Stimulated activated memory B cell treated with anti-CD40 and anti-IgM and Interleukin-4, amounts not matched to agents 10 μg/mL and 1 μg/mL and 100 μg/mL, for 72 hours (primary cell): ENCODE data around the gene LRRK1.
A peak's percentile ranks its signal among the peaks of the same experiment; 100 is the strongest.

Experiments
- ATAC-seq: fragments of 150-1000 bp; cut with Tn5 transposase; 2 replicates; pipeline ENCODE4 v1.10.0; 2021
- H3K27ac Mint-ChIP-seq: one replicate; pipeline ENCODE4 v1.8.0; 2022; ENCODE audit warnings: mild to moderate bottlenecking, mixed read lengths
- H3K27me3 Mint-ChIP-seq: one replicate; pipeline ENCODE4 v1.8.0; 2022; ENCODE audit warnings: mixed read lengths
- H3K36me3 Mint-ChIP-seq: one replicate; pipeline ENCODE4 v1.8.0; 2022; ENCODE audit warnings: mixed read lengths
- H3K4me1 Mint-ChIP-seq: one replicate; pipeline ENCODE4 v1.8.0; 2022; ENCODE audit warnings: mixed read lengths
- H3K4me3 Mint-ChIP-seq: one replicate; pipeline ENCODE4 v1.8.0; 2022; ENCODE audit warnings: mild to moderate bottlenecking, moderate library complexity, mixed read lengths
- H3K9me3 Mint-ChIP-seq: one replicate; pipeline ENCODE4 v1.8.0; 2022; ENCODE audit warnings: mixed read lengths

Gene LRRK1

DNA sequence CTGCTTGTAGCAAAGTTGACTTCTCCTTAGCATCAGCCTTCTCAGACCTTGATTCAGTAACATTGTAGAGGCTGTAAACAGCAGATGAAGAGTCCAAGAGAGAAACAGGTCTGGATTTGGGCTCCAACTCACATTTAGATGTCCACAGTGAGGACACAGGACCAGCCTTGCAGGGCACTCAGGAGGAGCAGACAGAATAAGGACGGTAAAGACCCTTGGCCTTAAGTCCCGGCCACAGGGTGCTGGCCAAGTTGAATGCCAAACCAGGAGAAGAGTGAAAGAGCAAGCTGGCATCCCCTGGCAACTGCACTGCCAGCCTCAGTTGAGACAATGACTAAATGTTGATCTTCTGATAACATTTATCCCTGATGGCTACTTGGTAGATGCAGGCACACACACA, 136.3 kb downstream of the LRRK1 start:
- Mint-ChIP-seq H3K4me3 (no peak overlapping the region), H3K27me3 (no peaks in the 10 kb centered on the region), H3K4me1 (peaks cover 4% of the 10 kb centered on the region), H3K9me3 (no peaks in the 10 kb centered on the region), H3K36me3 (peaks cover 88% of the 10 kb centered on the region), H3K27ac (no peak overlapping the region)
- no peak for ATAC-seq

DNA sequence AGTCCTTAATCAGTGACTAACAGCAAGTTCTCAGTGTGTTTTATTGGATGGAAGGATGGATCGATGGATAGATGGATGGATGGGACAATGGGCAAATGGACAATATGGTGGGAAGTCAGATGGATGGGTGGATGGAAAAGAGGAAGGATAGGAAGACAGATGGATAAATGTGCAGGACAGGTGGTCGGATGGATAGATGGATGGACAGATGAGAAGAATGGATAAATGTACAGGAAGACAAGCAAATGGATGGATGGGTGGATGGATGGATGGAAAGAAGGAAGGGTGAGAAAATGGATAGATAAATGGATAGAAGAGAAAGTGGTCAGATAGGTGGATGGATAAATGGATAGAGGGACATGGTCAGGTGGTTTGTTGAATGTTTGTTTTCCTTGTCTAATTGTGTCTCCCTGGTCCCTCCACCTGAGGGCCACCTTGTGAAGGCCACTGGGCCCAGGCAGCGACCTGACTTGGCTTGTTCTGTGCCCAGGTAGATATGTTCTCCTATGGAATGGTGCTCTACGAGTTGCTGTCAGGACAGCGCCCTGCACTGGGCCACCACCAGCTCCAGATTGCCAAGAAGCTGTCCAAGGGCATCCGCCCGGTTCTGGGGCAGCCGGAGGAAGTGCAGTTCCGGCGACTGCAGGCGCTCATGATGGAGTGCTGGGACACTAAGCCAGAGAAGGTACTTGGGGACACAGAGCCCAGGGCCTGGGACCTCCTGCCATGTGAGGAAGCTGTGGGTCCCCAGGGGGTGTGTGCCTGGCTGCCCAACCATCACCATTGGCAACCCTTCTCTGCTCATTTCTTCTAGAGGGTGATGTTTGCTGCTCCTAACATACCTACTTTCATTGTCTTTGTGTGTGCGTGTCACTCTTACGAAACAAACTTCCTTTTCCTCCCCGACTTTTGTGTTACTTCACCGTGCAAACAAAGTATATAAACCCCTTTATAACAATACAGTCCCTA, 137.5 kb downstream of the LRRK1 start:
- Mint-ChIP-seq H3K9me3 (no peaks in the 10 kb centered on the region), H3K36me3 (peaks cover 87% of the 10 kb centered on the region), H3K27ac (no peak overlapping the region), H3K27me3 (no peaks in the 10 kb centered on the region), H3K4me3 (no peak overlapping the region), H3K4me1 (peaks cover 15% of the 10 kb centered on the region)
- no peak for ATAC-seq

DNA sequence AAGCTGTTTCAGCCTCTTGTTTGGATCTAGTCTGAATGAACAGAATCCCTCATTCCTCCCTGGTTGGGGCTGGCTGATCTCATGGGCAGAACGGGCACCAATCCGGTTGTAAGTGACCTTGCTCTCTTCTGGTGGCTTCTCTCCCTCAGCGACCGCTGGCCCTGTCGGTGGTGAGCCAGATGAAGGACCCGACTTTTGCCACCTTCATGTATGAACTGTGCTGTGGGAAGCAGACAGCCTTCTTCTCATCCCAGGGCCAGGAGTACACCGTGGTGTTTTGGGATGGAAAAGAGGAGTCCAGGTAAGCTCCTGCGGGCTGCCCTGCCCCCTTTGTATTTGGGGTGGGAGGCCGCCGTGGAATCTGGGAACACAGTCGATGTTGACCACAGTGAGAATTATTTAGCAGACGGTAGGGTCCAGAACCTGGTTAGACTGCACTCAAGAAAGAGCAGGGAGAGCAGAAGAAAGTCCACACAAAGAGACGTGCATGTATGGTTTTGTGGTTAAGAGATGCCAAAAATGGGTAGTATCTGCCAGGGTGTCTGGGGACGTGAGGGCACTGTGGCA, 138.8 kb downstream of the LRRK1 start:
- H3K9me3 Mint-ChIP-seq = no peaks in the 10 kb centered on the region
- no peaks in the 10 kb centered on the region for H3K27me3 Mint-ChIP-seq
- H3K4me3 Mint-ChIP-seq = no peak overlapping the region
- H3K36me3 Mint-ChIP-seq = peaks cover 91% of the 10 kb centered on the region
- H3K27ac Mint-ChIP-seq = no peak overlapping the region
- H3K4me1 Mint-ChIP-seq = peaks cover 27% of the 10 kb centered on the region
- ATAC-seq = no peak

DNA sequence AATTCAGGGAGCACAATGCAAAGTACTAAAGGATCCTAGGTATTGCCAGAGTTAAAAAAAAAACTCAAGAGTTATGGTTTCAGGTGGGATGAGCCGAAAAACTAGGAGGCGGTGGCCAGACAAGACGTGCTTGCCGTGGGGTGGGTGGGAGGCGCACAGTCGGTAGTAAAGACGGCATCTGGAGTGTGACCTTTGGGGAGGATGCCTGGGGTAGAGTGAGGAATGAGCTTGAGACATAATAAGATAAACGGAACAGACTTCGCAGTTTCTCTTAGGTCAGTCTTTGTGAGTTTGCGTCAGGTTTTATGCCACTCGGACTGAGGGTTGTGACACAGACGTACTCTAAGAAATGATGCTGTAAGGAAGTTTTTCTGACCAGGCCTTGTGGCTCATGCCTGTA, 139.6 kb downstream of the LRRK1 start:
- Mint-ChIP-seq H3K27me3 (no peaks in the 10 kb centered on the region), H3K36me3 (peaks cover 94% of the 10 kb centered on the region), H3K27ac (no peak overlapping the region), H3K9me3 (no peaks in the 10 kb centered on the region), H3K4me3 (no peak overlapping the region), H3K4me1 (peaks cover 35% of the 10 kb centered on the region)
- ATAC-seq = no peak

DNA sequence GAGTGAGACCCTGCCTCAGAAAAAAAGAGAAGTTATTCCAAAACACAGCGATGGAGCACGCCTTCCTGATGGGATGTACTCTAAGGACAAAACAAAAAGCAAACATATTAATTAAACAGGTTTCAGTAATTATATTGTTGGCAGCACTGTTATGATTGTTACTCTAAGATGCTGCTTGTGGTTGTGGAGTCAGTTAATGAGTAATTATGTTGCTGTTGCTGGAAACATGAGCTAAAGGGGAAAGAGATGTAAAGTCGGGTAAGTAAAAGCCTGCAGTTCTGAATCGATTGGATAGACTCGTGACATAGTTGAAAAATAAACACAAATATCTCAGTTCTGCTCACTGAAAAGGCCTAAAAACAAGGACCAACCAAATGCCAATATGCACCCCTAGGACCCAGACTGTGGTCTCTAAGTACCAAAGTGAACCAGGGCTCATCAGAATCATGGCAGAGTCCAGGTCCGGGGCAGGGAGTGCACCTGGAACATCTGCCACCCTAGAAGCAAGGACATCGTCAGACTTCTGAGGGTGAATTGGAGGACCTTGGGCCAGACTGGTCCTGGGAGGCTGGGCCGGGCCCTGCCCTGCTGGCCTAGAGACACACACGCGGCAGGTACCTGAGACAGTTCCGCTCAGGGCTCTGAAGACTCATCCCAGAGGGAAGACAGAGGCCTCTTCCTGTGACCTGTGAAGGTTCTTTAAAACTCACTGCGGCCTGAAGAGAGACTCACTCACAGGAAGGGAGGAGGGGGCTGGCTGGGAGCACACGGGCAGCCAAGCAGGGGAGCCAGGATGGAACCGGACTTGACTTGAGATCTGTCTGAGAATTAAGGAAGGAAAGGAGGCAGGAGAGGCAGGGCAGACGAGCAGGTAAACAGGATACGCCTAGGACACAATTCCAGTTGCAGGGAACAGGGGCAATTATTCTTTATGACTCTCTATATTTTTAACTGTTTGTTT, 140.5 kb downstream of the LRRK1 start:
- ATAC-seq = no peak
- Mint-ChIP-seq H3K27me3 (no peaks in the 10 kb centered on the region), H3K36me3 (peaks cover 93% of the 10 kb centered on the region), H3K4me1 (peaks cover 41% of the 10 kb centered on the region), H3K4me3 (no peak overlapping the region), H3K27ac (peak overlapping the region; percentile 52), H3K9me3 (no peaks in the 10 kb centered on the region)

DNA sequence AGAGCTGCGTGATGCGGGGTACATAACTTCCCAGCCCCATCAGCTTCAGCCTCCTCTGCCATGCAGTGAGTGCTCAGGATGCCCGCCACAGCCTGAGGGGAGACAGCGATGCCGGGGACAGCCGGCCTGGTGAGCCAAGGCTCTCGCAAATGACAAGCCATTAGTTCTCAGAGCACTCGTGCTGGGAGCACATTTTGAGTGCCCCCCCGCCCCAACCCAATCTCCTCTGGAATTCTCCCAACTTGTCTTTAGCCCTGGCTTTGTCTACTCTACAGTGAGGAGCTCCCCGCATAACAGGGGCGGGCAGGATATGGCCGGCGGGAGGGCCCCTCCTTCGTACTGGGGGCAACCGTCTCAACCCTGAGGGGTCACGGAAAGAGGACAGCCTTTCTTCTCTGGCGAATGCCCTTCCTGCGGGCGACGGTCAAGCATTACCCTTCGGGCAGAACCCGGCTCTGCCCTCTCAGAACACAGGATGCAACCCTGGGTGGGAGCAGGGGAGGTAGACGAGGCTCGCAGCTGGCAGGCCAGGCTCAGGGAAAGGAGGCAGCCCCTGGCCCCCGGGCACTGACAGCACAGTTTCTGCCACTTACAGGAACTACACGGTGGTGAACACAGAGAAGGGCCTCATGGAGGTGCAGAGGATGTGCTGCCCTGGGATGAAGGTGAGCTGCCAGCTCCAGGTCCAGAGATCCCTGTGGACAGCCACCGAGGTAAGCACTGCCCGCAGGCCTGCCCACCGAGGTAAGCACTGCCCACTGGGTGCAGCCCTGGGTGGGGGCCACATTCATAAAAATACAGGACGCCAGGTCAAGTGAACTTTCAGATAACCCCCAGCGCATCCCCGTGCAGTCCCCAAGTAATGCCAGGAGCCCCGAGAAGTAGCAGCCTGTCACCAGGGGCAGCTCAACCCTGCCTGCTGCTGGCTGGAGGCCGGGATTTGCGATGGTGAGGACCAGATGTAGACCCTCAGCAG, 141.7 kb downstream of the LRRK1 start:
- peaks cover 41% of the 10 kb centered on the region for H3K4me1 Mint-ChIP-seq

DNA sequence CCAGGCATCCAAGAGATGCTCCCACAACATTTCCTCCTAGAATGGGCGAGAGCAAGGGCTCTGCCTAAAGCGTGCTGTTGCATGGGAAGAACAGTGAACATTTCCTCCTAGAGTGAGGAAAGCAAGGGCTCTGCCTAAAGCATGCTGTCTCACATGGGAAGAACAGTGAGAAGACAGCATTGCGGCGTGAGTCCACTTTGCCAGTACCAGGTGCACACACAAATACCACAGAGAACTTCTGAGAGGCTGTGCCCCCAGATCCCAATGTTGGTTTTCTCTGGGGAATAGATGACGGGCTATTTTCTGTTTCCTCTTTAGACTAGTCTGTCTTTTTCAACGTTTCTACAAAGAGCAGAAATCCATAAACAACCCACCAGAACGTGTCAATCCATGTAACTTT, 142.9 kb downstream of the LRRK1 start:
- H3K27ac Mint-ChIP-seq = peak overlapping the region; percentile 87
- peaks cover 41% of the 10 kb centered on the region for H3K4me1 Mint-ChIP-seq
- H3K36me3 Mint-ChIP-seq = peaks cover 85% of the 10 kb centered on the region
- H3K27me3 Mint-ChIP-seq = no peaks in the 10 kb centered on the region
- peak overlapping the region; percentile 6 for H3K4me3 Mint-ChIP-seq
- no peaks in the 10 kb centered on the region for H3K9me3 Mint-ChIP-seq
- ATAC-seq = peak; percentile 61

More for the DNA sequence above, 141.7 kb downstream of the LRRK1 start:
- ATAC-seq = no peak
- Mint-ChIP-seq H3K27me3 (no peaks in the 10 kb centered on the region), H3K36me3 (peaks cover 84% of the 10 kb centered on the region), H3K9me3 (no peaks in the 10 kb centered on the region), H3K27ac (no peak overlapping the region), H3K4me3 (no peak overlapping the region)

DNA sequence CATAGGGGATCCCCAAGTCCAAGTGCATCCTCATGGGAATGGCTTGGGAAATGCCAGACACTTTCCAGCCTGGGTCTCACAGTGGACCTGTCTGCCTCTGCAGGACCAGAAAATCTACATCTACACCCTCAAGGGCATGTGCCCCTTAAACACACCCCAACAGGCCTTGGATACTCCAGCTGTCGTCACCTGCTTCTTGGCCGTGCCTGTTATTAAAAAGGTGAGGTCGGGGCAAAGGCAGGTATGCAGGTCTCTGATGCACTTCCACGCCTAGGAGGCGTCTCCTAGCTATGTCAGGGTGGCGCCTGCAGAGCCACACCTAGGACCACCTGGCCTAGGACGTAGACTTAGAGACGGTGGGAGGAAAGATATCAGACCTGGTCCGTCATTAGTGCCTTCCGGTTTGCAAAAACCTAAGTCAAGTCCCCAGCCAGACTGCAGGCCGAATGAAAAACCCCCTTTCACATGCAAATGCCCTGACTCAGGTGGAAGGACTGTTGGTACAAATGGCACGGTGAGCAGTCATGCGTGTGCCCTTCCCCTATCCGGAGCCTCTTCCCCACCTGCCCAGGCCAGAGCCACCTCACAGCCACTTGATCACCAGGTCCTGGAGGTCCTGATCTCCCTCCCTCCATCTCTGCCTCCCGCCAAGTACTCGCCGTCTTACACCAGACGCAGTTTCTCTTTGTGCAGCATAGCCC, 143.5 kb downstream of the LRRK1 start:
- peak overlapping the region; percentile 87 for H3K27ac Mint-ChIP-seq
- no peaks in the 10 kb centered on the region for H3K9me3 Mint-ChIP-seq
- H3K4me1 Mint-ChIP-seq = peaks cover 41% of the 10 kb centered on the region
- H3K27me3 Mint-ChIP-seq = no peaks in the 10 kb centered on the region
- H3K36me3 Mint-ChIP-seq = peaks cover 84% of the 10 kb centered on the region
- peak; percentile 92 for ATAC-seq
- H3K4me3 Mint-ChIP-seq = peak overlapping the region; percentile 6

DNA sequence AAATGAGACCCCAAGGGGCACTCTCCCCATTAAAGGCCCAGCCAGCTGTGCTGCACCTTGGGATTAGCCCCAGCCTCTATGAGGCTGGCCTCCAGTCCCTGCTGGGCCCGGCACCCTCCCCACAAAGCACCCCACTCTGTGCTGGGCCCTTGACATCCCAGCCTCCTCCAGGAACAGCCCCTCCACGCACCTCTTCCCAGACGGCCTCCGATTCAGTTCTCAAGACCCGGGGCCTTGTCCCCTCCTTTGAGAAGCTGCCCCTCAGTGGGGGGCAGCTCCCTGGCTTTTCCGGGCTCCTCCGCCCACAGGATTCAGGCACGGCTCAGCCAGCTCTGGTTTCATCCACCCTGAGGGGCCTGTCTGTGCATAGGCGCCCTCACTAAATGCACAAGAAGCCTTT, 144.1 kb downstream of the LRRK1 start:
- peaks cover 78% of the 10 kb centered on the region for H3K36me3 Mint-ChIP-seq
- no peaks in the 10 kb centered on the region for H3K27me3 Mint-ChIP-seq
- ATAC-seq = no peak
- H3K4me1 Mint-ChIP-seq = peaks cover 41% of the 10 kb centered on the region
- H3K9me3 Mint-ChIP-seq = no peaks in the 10 kb centered on the region
- H3K27ac Mint-ChIP-seq = peak overlapping the region; percentile 87
- H3K4me3 Mint-ChIP-seq = peak overlapping the region; percentile 6

DNA sequence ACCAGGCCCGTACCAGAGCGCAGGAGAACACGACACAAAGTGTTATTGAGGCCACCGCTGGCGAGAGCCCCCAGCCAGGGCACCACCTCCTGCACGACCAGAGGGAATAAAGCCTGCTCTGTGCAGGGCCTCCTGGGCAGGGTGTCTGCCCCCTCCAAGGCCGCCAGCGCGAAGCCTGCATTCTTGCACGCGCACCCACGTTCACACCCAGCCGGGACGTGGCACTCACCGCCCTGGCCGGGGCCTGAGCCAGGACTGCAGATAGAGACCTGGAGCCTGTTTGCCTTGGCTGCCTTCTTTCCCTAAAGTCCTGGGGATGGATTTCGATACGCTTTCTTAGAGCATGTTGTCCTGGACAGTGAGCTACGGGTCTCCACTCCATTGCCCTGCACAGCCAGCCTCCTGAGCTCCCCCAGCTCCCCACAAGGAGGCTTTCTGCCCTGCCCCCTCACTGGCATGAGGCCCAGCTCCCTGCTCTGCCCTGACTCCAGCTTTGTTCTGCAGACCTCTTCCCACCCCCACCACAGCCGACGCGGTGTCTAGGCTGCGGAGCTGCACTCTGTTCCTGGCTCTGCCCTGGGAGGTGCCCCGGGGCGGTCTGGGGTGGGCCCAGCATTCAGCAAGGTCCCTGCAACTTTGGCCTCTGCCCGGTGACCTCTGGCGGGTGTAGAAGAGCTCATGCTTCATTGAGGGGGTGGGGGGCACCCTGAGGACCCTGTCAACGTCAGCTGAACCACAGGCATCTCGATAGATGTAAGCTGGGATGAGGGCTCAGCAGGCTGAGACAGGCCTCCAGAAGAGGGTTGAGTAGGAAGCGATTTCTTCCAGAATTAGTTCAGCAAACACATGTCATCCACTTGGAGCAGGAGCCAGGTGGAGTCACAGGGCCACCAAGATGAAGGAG, 145.0 kb downstream of the LRRK1 start:
- Mint-ChIP-seq H3K9me3 (no peaks in the 10 kb centered on the region), H3K27ac (peak overlapping the region; percentile 87), H3K4me1 (peaks cover 41% of the 10 kb centered on the region), H3K4me3 (no peak overlapping the region), H3K27me3 (no peaks in the 10 kb centered on the region), H3K36me3 (peaks cover 71% of the 10 kb centered on the region)
- ATAC-seq = no peak

DNA sequence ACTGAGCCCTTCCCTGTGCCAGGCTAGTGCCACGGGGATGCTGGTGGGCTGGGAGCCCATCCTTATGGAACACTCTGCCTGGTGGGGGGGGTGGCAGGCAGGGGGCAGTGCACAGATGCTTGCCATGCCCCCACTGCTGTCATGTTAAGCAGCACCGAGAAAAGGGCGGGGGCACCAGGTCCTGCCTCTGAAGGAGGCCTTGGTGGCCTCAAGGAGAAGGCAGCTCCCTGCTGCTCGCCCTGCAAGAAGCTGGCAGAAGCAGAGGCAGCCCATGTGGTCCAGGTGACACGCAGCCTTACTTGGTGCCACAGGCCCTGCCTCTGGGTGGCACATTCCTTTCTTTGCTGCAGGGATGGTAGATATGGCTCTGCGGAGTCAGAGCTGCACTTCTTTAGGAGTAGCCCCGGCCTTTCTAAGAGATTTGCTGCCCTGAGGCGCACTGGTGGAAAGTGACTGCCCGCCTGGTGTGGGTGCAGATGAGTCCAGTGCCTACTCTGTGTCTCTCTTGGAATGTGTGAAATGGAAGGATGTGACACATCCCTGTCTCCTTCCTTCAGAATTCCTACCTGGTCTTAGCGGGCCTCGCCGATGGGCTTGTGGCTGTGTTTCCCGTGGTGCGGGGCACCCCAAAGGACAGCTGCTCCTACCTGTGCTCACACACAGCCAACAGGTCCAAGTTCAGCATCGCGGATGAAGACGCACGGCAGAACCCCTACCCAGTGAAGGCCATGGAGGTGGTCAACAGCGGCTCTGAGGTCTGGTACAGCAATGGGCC, 145.8 kb downstream of the LRRK1 start:
- no peak overlapping the region for H3K4me3 Mint-ChIP-seq
- ATAC-seq = no peak
- no peaks in the 10 kb centered on the region for H3K9me3 Mint-ChIP-seq
- H3K27ac Mint-ChIP-seq = no peak overlapping the region
- H3K27me3 Mint-ChIP-seq = no peaks in the 10 kb centered on the region
- H3K36me3 Mint-ChIP-seq = peaks cover 63% of the 10 kb centered on the region
- H3K4me1 Mint-ChIP-seq = peaks cover 38% of the 10 kb centered on the region

DNA sequence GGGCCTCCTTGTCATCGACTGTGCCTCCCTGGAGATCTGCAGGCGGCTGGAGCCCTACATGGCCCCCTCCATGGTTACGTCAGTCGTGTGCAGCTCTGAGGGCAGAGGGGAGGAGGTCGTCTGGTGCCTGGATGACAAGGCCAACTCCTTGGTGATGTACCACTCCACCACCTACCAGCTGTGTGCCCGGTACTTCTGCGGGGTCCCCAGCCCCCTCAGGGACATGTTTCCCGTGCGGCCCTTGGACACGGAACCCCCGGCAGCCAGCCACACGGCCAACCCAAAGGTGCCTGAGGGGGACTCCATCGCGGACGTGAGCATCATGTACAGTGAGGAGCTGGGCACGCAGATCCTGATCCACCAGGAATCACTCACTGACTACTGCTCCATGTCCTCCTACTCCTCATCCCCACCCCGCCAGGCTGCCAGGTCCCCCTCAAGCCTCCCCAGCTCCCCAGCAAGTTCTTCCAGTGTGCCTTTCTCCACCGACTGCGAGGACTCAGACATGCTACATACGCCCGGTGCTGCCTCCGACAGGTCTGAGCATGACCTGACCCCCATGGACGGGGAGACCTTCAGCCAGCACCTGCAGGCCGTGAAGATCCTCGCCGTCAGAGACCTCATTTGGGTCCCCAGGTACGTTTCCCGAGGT, 146.5 kb downstream of the LRRK1 start:
- H3K36me3 Mint-ChIP-seq = peaks cover 64% of the 10 kb centered on the region
- peaks cover 43% of the 10 kb centered on the region for H3K4me1 Mint-ChIP-seq
- H3K9me3 Mint-ChIP-seq = no peaks in the 10 kb centered on the region
- no peak overlapping the region for H3K27ac Mint-ChIP-seq
- H3K27me3 Mint-ChIP-seq = no peaks in the 10 kb centered on the region
- ATAC-seq = no peak
- H3K4me3 Mint-ChIP-seq = no peak overlapping the region
